ENCODE data around the gene RNU6-1. TPM values are rescaled to one million over a fixed set of nuclear protein-coding genes. Genes with fewer than 3 reads are reported as not detected.
A peak's percentile ranks its signal among the peaks of the same experiment; 100 is the strongest.

RNU6-1 gene
- total RNA-seq, 2 donors from 2014 or later: not detected

- DNase-seq: no peak
- H3K9me3 Mint-ChIP-seq: no peaks in the 10 kb centered on the region
- no peak for ATAC-seq (replicated peaks in 1 of 2)
Observed at GRCh38 chr15:67805008-67805665, 34.7 kb downstream of the RNU6-1 start.

GRCh38 chr15:67803996-67804843 is 35.6 kb downstream of the RNU6-1 start:
- no peak for ATAC-seq (replicated peaks in 1 of 2)
- no peaks in the 10 kb centered on the region for H3K4me1 Mint-ChIP-seq (ENCODE audit: low read depth)

More at GRCh38 chr15:67805008-67805665, 34.7 kb downstream of the RNU6-1 start:
- H3K27ac Mint-ChIP-seq: no peak overlapping the region
- H3K36me3 Mint-ChIP-seq (ENCODE audit: insufficient read depth in 2 of 2): no peaks in the 10 kb centered on the region
- no peaks in the 10 kb centered on the region for H3K4me1 Mint-ChIP-seq (ENCODE audit: low read depth)
- no peak overlapping the region for H3K4me3 Mint-ChIP-seq
- no peaks in the 10 kb centered on the region for H3K27me3 Mint-ChIP-seq (ENCODE audit: low read depth)

DNA sequence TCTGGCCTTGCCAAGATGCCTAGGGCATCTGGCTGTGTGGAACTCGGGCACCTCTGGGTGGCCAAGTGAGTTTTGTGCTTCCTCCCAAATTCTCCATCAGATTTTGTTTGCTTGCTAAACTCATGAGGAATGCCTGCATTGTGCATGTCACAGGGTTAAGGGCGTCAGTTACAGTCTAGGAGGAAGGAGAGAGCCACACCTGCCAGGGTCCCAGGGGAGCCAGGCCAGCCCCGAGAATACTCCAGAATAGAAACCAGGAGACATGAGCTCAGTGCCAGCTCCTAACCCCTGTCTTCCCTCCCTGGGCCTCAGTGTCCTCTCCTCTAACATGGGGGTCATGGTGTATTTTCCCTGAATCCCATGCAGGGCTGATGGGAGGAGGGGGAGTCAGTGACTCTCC is 36.5 kb downstream of the RNU6-1 start:
- Mint-ChIP-seq H3K9me3 (no peaks in the 10 kb centered on the region), H3K4me1 (ENCODE audit: low read depth) (no peaks in the 10 kb centered on the region), H3K36me3 (ENCODE audit: insufficient read depth in 2 of 2) (no peaks in the 10 kb centered on the region), H3K4me3 (no peak overlapping the region), H3K27me3 (ENCODE audit: low read depth) (no peaks in the 10 kb centered on the region), H3K27ac (no peak overlapping the region)
- ATAC-seq (replicated peaks in 1 of 2) (no peak), DNase-seq (no peak)

More at GRCh38 chr15:67803996-67804843, 35.6 kb downstream of the RNU6-1 start:
- no peaks in the 10 kb centered on the region for H3K36me3 Mint-ChIP-seq (ENCODE audit: insufficient read depth in 2 of 2)
- no peak overlapping the region for H3K27ac Mint-ChIP-seq
- no peak overlapping the region for H3K4me3 Mint-ChIP-seq
- no peaks in the 10 kb centered on the region for H3K9me3 Mint-ChIP-seq
- no peak for DNase-seq
- H3K27me3 Mint-ChIP-seq (ENCODE audit: low read depth): no peaks in the 10 kb centered on the region

DNA sequence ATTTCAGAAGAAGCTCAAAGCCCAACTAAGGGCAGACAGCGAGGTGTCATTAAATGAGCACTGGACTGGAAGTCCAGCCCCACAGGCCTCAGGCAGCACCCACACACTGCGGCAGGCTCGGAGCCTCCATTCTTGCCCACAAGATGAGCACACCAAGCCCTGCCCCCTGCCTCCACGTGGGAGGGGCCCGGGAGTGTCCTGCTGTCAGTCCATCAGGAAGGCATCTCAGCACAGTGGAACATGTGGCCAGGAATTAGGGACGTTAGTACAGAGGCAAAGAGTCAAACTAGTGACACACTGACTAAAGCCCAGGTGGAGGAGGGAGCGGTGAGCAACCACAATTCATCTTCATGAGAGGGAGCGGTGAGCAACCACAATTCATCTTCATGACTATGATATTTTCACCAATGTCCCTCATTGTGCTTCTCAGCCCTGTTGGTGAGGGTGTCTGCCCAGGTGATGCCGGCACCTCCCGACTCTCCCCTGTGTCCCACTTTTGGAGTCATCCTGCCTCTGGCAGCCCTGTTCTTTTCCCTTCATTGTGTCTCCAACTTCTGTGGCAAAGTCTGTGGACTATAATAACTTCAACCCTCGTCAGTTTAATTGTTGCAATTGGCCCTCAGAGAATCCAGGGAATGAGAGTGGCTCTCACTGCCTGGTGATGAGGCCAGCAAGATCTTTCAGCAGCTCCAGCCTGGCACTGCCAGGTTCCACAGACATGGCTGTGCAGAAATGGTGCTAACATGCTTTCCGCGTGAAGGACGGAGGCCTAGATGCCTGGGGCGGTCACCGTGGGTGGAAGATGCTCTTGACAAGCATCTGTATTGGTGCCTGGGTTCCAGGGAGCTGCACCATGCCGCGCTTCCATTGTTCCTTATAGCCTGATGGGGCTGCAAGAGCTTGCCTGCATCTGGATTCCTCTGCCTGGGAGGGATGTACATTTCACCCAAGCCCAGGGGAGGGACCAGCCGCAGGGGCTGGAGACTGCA is 37.6 kb downstream of the RNU6-1 start:
- no peak overlapping the region for H3K4me3 Mint-ChIP-seq
- H3K27me3 Mint-ChIP-seq (ENCODE audit: low read depth): no peaks in the 10 kb centered on the region
- no peaks in the 10 kb centered on the region for H3K9me3 Mint-ChIP-seq
- H3K36me3 Mint-ChIP-seq (ENCODE audit: insufficient read depth in 2 of 2): no peaks in the 10 kb centered on the region
- H3K27ac Mint-ChIP-seq: no peak overlapping the region
- ATAC-seq (replicated peaks in 1 of 2): no peak
- no peaks in the 10 kb centered on the region for H3K4me1 Mint-ChIP-seq (ENCODE audit: low read depth)
- no peak for DNase-seq

GRCh38 chr15:67801142-67801541 is 38.7 kb downstream of the RNU6-1 start:
- H3K4me1 Mint-ChIP-seq (ENCODE audit: low read depth): no peaks in the 10 kb centered on the region
- no peak for DNase-seq

GRCh38 chr15:67799801-67800205 is 40.0 kb downstream of the RNU6-1 start:
- ATAC-seq (replicated peaks in 1 of 2) (no peak), DNase-seq (no peak)
- Mint-ChIP-seq H3K4me1 (ENCODE audit: low read depth) (peaks cover 6% of the 10 kb centered on the region), H3K27me3 (ENCODE audit: low read depth) (no peaks in the 10 kb centered on the region), H3K27ac (no peak overlapping the region), H3K9me3 (peaks cover 0 to 3% of the 10 kb centered on the region in 2 donors), H3K4me3 (no peak overlapping the region), H3K36me3 (ENCODE audit: insufficient read depth in 2 of 2) (peaks cover 7 to 13% of the 10 kb centered on the region in 2 donors)

More at GRCh38 chr15:67801142-67801541, 38.7 kb downstream of the RNU6-1 start:
- no peaks in the 10 kb centered on the region for H3K9me3 Mint-ChIP-seq
- no peaks in the 10 kb centered on the region for H3K27me3 Mint-ChIP-seq (ENCODE audit: low read depth)
- peaks cover 0 to 1% of the 10 kb centered on the region in 2 donors for H3K36me3 Mint-ChIP-seq (ENCODE audit: insufficient read depth in 2 of 2)
- no peak for ATAC-seq (replicated peaks in 1 of 2)
- H3K27ac Mint-ChIP-seq: no peak overlapping the region
- no peak overlapping the region for H3K4me3 Mint-ChIP-seq

DNA sequence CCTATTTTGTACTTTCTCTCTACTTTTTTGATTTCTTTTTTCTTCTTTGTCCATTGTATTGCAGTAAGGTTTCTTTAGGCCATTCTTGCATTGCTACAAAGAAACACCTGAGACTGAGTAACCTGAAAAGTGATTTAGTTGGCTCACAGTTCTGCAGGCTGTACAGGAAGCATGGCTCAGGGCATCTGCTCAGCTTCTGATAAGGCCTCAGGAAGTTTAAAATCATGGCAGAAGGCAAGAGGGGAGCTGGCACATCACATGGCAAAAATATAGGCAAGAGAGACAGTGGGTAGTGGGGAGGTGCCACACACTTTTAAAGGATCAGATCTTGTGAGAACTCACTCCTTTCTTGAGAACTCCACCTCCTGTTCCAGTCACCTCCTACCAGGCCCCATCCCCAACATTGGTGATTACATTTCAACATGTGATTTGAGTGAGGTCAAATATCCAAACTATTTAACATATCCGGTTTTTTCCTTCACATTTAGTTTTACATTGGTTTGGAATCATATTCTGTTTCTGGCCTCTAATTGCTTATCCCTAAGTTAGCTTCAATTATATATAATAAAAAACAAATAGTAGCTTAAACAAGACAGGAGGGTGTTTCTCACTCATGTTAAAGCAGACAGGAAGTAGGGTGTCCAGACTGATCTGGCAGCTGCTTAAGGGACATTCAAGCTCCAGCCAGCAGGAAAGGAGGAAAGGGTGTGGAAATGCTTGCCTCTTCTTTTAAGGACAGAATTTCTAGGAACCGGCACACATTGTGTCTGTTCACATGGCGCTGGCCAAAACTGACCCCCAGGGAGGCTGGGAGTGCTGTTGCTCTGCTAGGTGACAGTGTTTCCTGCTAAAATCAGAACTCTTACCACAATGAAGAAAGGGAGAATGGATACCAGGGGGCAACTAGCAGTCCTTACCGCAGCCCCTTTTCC is 43.4 kb downstream of the RNU6-1 start:
- ATAC-seq (replicated peaks in 1 of 2) (no peak), DNase-seq (no peak)
- Mint-ChIP-seq H3K9me3 (peaks cover 0 to 3% of the 10 kb centered on the region in 2 donors), H3K27me3 (ENCODE audit: low read depth) (no peaks in the 10 kb centered on the region), H3K27ac (no peak overlapping the region), H3K4me1 (ENCODE audit: low read depth) (peaks cover 11% of the 10 kb centered on the region), H3K36me3 (ENCODE audit: insufficient read depth in 2 of 2) (peaks cover 7 to 15% of the 10 kb centered on the region in 2 donors), H3K4me3 (no peak overlapping the region)

- Mint-ChIP-seq H3K27me3 (ENCODE audit: low read depth) (no peaks in the 10 kb centered on the region), H3K4me3 (no peak overlapping the region), H3K9me3 (peaks cover 0 to 3% of the 10 kb centered on the region in 2 donors), H3K27ac (no peak overlapping the region), H3K36me3 (ENCODE audit: insufficient read depth in 2 of 2) (peaks cover 7 to 18% of the 10 kb centered on the region in 2 donors), H3K4me1 (ENCODE audit: low read depth) (peaks cover 11% of the 10 kb centered on the region)
- ATAC-seq (replicated peaks in 1 of 2) (peak; percentile 51 to 57), DNase-seq (peak; percentile 54 to 58)
Observed at GRCh38 chr15:67794832-67795574, 44.8 kb downstream of the RNU6-1 start.

GRCh38 chr15:67792250-67792942 is 47.4 kb downstream of the RNU6-1 start:
- Mint-ChIP-seq H3K9me3 (peaks cover 0 to 3% of the 10 kb centered on the region in 2 donors), H3K4me3 (no peak overlapping the region), H3K27ac (no peak overlapping the region), H3K27me3 (ENCODE audit: low read depth) (no peaks in the 10 kb centered on the region), H3K4me1 (ENCODE audit: low read depth) (peaks cover 11% of the 10 kb centered on the region), H3K36me3 (ENCODE audit: insufficient read depth in 2 of 2) (peaks cover 7 to 18% of the 10 kb centered on the region in 2 donors)
- ATAC-seq (replicated peaks in 1 of 2) (no peak), DNase-seq (no peak)

- no peak overlapping the region for H3K4me3 Mint-ChIP-seq
- DNase-seq: no peak
- H3K27me3 Mint-ChIP-seq (ENCODE audit: low read depth): no peaks in the 10 kb centered on the region
- H3K4me1 Mint-ChIP-seq (ENCODE audit: low read depth): peaks cover 11% of the 10 kb centered on the region
- H3K36me3 Mint-ChIP-seq (ENCODE audit: insufficient read depth in 2 of 2): peaks cover 5 to 13% of the 10 kb centered on the region in 2 donors
- H3K27ac Mint-ChIP-seq: no peak overlapping the region
- peaks cover 0 to 3% of the 10 kb centered on the region in 2 donors for H3K9me3 Mint-ChIP-seq
- no peak for ATAC-seq (replicated peaks in 1 of 2)
Observed at GRCh38 chr15:67790610-67791319, 49.1 kb downstream of the RNU6-1 start.

Data from activated T-cell treated with anti-CD3 and anti-CD28 coated beads, Interleukin-2, amount 50 U/mL, for 72 hours (primary cell).